GM23248 (cell line): Measurements from ENCODE around the gene AARS2.

Experiments
- EZH2 ChIP-seq: fragments of 200-600 bp; sonication (generic); IDR thresholded peaks from 2 replicates; pipeline ENCODE4 v1.6.1; 2018; ENCODE audit warnings: antibody characterized with exemption, mild to moderate bottlenecking; ENCODE audit not compliant: insufficient read depth, poor library complexity, severe bottlenecking
- EZH2phosphoT487 ChIP-seq: fragments of 200-600 bp; sonication (generic); IDR thresholded peaks from 2 replicates; pipeline ENCODE4 v1.6.1; 2018; ENCODE audit warnings: antibody characterized with exemption, moderate library complexity, mild to moderate bottlenecking, low read depth; ENCODE audit not compliant: insufficient read depth

DNA sequence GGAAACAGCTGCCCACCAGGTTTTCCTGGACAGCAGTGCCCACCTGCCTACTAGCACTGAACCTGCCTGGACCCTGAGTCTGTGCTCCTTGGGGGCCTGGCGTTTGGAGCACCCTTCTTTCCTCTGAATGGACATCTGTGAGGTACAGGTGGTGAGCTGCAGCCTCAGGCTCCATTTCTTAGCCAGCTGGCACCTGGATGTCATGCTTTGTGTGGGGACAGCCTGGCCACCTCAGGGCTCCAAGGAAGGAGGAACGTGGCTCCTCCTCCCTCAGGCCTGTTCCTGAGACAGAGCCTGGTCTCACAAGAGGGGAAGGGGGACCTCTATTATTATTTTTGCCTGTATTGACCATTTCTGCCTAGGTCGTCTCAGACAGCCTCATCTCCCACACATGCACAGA is 34.8 kb downstream of the AARS2 start:
- no peak for TF ChIP-seq EZH2
- no peak for TF ChIP-seq EZH2phosphoT487
